Fibroblast of the aortic adventitia (primary cell): ENCODE results near the gene ZCWPW1. TPM values are rescaled to one million over a fixed set of nuclear protein-coding genes. Genes with fewer than 3 reads are reported as not detected.
A peak's percentile ranks its signal among the peaks of the same experiment; 100 is the strongest.

Experiments used
- DNase-seq: peaks from one replicate; pipeline ENCODE4 v3.0.0-alpha.2; 2010; ENCODE audit warnings: low read depth
- H3K4me3 ChIP-seq: 2 replicates; pipeline ENCODE4 v1.5.1; 2011; ENCODE audit warnings: low read depth, mild to moderate bottlenecking, control low read depth, low read length, moderate library complexity
- total RNA-seq: library from RNA; depleted of rRNA; stranded (reverse); fragments of >200 nt; gene quantifications from 2 replicates; pipeline ENCODE4 v1.2.3, GENCODE V29; 2012; ENCODE audit warnings: low replicate concordance
- TF ChIP-seq, protein P1 (sequence below): IDR thresholded peaks from 2 replicates; pipeline ENCODE4 v1.5.1; 2011; ENCODE audit warnings: mild to moderate bottlenecking, low read length, control low read depth, inconsistent platforms; ENCODE audit not compliant: insufficient read depth

ZCWPW1 gene
- total RNA-seq, 1 donor: 2.4 TPM

DNA sequence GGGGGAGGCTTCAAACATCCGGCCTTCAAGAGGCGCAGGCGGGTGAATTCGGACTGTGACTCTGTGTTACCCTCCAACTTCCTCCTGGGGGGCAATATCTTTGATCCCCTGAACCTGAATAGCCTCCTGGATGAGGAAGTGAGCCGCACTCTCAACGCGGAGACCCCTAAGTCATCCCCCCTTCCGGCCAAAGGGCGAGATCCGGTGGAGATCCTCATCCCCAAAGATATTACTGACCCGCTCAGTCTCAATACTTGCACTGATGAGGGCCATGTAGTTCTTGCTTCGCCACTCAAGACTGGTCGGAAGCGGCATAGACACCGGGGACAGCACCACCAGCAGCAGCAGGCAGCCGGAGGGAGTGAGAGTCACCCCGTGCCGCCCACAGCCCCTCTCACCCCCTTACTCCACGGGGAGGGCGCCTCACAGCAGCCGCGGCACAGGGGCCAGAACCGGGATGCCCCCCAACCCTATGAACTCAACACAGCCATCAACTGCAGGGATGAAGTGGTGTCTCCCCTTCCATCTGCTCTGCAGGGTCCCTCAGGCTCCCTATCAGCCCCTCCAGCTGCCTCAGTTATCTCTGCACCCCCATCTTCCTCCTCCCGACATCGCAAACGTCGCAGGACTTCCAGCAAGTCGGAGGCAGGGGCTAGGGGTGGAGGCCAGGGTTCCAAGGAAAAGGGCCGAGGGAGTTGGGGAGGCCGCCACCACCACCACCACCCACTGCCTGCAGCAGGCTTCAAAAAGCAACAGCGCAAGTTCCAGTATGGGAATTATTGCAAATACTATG lies 2.2 kb upstream of the ZCWPW1 start:
- DNase-seq: no peak

DNA sequence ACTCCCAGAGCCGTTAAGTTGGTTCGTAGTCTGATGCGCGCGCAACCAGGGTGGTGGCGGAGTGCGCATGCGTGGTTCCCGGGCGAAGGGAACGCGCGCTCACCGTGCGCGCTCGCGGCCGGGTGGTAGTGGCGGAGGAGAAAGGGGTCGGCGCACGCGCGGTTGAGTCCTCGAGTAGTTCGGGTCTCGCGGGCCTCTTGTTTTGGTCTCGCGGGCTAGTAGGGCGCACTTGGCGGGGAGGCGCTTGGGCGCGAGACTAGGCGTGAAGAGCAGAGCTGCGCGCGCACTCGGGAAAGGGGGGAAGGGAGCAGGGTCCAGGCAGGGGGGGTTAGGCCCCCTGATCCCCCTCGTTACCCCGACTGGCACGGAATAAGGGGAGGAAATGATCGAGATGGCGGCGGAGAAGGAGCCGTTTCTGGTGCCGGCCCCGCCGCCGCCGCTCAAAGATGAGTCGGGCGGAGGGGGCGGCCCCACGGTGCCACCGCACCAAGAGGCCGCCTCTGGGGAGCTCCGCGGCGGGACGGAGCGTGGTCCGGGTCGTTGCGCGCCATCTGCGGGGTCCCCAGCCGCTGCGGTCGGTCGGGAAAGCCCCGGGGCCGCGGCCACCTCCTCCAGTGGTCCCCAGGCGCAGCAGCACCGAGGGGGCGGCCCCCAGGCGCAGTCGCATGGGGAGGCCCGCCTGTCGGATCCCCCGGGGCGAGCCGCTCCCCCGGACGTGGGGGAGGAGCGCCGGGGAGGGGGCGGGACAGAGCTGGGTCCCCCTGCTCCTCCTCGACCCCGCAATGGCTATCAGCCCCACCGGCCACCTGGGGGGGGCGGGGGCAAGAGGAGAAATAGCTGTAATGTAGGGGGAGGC lies 1.4 kb upstream of the ZCWPW1 start, which contains the start of gene MEPCE:
MEPCE (plus strand) TSS at position 195 of the 856 bp plus-strand sequence; CDS start at position 383, 188 bp downstream.
- DNase-seq: peak; percentile 97
- peak within 1 kb of the TSS; percentile 83 for H3K4me3 ChIP-seq
- TF ChIP-seq, protein P1, sequence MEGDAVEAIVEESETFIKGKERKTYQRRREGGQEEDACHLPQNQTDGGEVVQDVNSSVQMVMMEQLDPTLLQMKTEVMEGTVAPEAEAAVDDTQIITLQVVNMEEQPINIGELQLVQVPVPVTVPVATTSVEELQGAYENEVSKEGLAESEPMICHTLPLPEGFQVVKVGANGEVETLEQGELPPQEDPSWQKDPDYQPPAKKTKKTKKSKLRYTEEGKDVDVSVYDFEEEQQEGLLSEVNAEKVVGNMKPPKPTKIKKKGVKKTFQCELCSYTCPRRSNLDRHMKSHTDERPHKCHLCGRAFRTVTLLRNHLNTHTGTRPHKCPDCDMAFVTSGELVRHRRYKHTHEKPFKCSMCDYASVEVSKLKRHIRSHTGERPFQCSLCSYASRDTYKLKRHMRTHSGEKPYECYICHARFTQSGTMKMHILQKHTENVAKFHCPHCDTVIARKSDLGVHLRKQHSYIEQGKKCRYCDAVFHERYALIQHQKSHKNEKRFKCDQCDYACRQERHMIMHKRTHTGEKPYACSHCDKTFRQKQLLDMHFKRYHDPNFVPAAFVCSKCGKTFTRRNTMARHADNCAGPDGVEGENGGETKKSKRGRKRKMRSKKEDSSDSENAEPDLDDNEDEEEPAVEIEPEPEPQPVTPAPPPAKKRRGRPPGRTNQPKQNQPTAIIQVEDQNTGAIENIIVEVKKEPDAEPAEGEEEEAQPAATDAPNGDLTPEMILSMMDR: no peak

More for the DNA sequence above, 2.2 kb upstream of the ZCWPW1 start:
- TF ChIP-seq, protein P1: no peak
- H3K4me3 ChIP-seq: peak overlapping the region; percentile 83

DNA sequence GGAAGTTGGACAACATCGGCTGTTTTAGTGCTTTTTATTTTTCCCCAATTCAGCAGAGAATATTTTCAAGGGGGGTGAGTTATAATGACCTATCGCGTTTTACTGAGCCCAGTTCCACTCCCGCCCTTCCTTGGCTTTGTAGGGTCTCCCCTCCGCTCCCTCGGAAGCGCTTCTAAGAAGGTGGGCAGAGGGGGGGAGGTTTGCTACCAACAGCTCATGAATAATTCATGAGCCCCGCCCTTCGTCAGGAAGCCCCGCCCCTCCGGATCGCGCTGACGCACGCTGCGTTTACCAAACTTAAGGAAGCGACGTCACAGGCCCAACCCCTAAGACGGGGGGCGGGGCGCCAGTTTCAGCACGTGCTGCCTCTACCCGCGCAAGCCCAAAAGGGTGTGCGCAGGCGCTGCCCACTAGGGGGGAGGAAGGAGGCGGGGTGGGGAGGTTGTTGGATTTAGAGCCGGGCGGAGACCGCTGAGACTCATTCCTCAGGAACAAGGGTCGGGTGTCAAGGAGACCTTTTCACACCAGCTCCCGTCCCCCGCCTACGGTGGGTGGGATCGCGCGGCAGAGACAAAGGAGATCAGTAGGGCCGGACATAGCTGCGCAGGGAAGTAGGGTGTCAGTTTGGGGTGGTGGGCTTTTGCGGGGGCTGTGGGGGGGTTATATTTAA lies 599 bp upstream of the ZCWPW1 start:
- peak overlapping the region; percentile 83 for H3K4me3 ChIP-seq
- DNase-seq: peak; percentile 100
- TF ChIP-seq, protein P1: peak; percentile 19

DNA sequence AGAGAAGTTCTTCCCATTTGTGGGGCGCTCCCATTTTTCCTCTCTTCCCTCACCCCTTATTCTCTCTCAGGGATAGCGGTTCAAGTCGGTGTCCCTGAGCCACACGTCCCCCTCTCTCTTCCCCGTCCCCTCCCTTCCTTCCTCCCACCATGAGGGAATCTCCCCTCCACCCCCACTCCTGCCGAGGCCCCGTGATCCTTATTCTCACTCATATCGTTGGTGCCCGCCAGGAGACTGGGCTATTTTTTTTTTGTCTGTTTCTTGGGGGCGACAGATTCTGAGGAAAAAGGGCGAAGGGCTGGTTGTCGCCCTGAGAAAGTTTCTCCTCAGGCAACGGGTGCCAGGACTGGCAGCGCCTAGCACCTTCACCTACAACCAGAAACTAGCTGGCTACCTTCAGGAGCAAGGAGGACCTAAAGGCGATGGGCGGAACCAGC lies 723 bp downstream of the ZCWPW1 start:
- DNase-seq: no peak
- H3K4me3 ChIP-seq: peak overlapping the region; percentile 83
- TF ChIP-seq, protein P1: no peak

DNA sequence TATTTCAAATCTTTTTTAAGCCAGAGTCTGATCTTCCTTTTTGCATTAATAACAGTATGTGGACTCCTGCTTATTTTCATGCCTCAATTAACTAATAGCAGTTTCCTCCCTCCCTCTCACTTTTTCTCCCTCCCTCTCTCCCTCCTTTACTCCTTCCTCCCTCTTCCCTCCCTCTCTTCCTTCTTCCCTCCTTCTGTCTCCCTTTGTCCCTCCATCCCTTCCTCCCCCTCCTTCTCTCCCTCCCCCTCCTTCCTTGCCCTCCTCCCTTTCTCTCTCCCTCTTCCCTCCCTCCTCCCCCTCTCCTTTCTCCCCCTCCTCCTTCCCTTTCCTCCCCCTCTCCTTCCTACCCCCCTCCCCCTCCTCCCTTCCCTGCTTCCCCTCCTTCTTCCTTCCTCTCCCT lies 2.0 kb downstream of the ZCWPW1 start:
- TF ChIP-seq, protein P1: no peak
- no peak overlapping the region for H3K4me3 ChIP-seq
- no peak for DNase-seq

DNA sequence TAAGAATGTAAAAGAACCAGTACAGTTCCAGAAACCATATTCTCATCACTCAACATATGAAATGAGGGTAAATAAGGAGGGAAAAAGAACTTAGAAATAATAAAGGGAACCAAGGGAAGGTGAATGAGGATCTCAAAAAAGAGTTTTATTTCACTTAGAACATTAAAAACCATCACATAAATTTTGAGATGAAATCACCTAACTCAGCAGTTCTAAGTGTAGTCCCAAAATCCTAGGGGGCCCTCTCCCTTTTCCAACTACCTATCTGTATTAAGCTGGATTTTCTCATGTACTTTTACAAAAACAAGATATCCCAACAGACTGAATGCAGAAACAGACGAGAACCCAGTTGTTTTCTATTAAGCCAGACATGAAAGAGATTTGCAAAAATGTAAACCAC lies 3.2 kb downstream of the ZCWPW1 start:
- no peak overlapping the region for H3K4me3 ChIP-seq
- no peak for DNase-seq
- TF ChIP-seq, protein P1: no peak
